SK-N-MC (cell line): ENCODE data around the gene ARID3C.
A peak's percentile ranks its signal among the peaks of the same experiment; 100 is the strongest.

Experiments
- EZH2 ChIP-seq: fragments of 200-600 bp; sonication (generic); IDR thresholded peaks from one replicate; pipeline ENCODE4 v1.6.1; 2017; ENCODE audit warnings: antibody characterized with exemption
- POLR2AphosphoS5 ChIP-seq: IDR thresholded peaks from 2 replicates; pipeline ENCODE4 v1.6.1; 2012; ENCODE audit warnings: mild to moderate bottlenecking, low read depth, low read length, borderline replicate concordance

DNA sequence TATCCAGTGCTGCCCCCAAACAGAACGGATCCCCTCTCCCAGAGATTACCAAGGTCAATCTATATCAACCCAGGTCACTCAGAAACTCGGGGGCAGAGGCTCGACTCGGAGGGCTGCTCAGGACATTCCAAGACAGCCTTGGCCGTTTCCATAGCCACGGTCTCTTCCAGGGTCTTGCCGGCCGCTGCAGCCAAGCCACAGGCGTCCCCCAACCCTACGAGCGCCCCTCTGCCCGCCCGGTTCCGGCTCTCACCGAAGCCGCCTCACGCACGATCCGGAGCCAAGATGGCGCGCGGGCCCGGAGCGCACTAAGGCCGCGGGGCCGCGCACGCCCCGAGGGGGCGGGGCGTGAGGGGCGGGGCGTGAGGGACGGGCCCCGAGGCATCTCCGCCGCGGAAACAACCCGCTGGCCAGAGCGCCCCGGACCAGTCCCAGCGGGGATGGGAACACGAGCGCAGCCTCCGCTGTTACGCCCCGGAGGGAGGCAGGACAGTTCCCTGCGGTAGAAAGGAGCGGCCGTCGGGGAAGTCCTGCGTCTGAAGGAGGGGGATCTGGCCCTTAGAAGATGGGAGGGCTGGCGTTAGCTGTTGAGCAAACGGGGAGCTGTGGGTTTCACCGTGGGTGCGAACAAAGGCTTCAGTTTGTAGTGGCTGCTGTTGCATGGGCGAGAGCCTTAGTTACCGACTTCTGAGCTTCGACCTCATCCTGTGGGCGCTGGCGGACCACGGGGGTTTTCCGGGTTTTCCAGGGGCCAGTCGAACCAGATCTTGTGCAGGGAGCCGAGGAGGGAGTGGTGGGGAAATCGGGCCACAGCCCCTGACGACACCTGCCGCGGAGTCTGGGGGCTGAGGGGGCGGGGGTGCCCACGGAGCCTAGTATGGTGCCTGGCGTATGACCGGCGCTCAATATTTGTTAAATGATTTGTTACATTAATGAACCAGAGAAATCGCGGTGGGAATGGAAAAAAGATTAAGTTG is 16.8 kb downstream of the ARID3C start, which contains the start of gene RPP25L:
- no peak for TF ChIP-seq EZH2
- TF ChIP-seq POLR2AphosphoS5: peak; percentile 95
